NCI-H1694 treated with DMSO at 0.1 percent for 48 hours (cell line): ENCODE data around the gene TLCD1.

Experiments used
- DNase-seq: peaks from one replicate; lab custom pipeline; 2025; lab: John Stamatoyannopoulos, UW

Gene TLCD1

GRCh38 chr17:28686296-28686695 is 39.7 kb downstream of the TLCD1 start:
- DNase-seq: no peak

- no peak for DNase-seq
Measured at GRCh38 chr17:28685366-28685765, 40.7 kb downstream of the TLCD1 start.

GRCh38 chr17:28684963-28685362 is 41.1 kb downstream of the TLCD1 start:
- DNase-seq: no peak

- DNase-seq: no peak
Measured at GRCh38 chr17:28682655-28683054, 43.4 kb downstream of the TLCD1 start.

GRCh38 chr17:28675980-28676379 is 50.1 kb downstream of the TLCD1 start:
- peak; percentile 4 for DNase-seq

GRCh38 chr17:28675490-28675889 is 50.5 kb downstream of the TLCD1 start:
- no peak for DNase-seq
